HG02571 (cell line): ENCODE data around the gene MPHOSPH6.
"Not testable (repeated sequence)": the region's sequence is repeated elsewhere in the genome, so short reads cannot be mapped to it uniquely, and the experiment has no call there.

Source experiments
- ATAC-seq: cut with Tn5 transposase; IDR thresholded peaks from one replicate; pipeline ENCODE4 v1.9.1; 2021; ENCODE audit warnings: mild to moderate bottlenecking, moderate library complexity; ENCODE audit not compliant: unreplicated experiment

The MPHOSPH6 gene, protein sequence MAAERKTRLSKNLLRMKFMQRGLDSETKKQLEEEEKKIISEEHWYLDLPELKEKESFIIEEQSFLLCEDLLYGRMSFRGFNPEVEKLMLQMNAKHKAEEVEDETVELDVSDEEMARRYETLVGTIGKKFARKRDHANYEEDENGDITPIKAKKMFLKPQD

DNA sequence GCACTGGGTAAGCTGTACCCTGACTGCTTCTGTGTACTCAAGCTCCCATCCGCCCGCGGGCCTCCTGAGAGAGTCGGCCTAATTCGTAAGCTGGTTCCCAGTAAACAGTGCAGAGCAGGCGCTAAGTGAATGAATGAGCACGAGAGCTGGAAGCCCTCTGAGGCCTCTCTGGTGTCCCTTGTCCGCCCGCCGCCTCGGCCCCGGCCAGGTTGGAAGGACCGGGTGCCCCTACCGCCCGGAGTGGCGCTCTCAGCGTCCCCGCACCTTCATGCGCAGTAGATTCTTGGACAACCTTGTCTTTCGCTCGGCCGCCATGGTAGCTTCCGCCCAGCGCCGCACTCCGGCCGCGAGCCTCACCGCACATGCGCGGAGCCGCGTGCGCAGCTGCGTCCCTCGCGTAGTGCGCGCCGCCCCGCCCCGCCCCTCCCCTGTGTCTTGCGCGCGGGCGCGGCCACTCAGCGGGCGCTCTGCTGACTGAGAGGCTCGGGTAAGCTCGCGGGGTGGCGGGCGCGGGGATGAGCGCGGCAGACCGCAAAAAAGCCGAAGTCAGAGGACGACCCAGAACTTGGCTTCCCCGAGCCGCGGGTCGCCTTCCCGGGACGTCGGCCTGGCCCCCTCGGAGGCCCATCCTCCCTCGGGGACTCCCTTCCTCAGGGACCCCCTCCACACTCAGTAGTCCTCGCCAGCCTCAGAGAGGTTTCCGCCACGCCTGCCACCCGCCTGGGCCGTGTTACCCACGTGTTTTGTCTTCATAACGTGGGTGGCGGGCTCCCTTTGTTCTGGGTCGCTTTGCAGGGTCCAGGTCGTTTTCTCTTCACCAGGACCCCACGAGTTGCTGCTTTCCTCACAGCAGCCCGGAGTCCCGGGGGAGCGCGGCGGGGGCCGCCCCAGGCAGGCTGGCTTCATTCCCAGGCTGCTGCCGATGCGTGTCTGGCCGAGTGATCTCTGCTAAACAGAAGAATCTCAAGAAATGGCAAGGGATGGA, at the start of gene MPHOSPH6:
Gene MPHOSPH6, minus strand, starts transcription at position 364 of the 985 bp plus-strand sequence. Its CDS starts 49 bp downstream, at position 315.
- peak; percentile 94 for ATAC-seq

- no peak for ATAC-seq
These were observed 49.3 kb upstream of the MPHOSPH6 start for GRCh38 chr16:82219298-82219697.

DNA sequence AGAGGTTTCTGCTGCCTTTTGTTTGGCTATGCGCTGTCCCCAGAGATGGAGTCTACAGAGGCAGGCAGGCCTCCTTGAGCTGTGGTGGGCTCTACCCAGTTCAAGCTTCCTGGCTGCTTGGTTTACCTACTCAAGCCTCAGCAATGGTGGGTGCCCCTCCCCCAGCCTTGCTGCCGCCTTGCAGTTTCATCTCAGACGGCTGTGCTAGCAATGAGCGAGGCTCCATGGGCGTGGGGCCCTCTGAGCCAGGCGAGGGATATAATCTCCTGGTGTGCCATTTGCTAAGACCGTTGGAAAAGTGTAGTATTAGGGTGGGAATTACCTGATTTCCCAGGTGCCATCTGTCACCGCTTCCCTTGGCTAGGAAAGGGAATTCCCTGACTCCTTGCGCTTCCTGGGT, 39.3 kb upstream of the MPHOSPH6 start:
- ATAC-seq: not testable (repeated sequence)

DNA sequence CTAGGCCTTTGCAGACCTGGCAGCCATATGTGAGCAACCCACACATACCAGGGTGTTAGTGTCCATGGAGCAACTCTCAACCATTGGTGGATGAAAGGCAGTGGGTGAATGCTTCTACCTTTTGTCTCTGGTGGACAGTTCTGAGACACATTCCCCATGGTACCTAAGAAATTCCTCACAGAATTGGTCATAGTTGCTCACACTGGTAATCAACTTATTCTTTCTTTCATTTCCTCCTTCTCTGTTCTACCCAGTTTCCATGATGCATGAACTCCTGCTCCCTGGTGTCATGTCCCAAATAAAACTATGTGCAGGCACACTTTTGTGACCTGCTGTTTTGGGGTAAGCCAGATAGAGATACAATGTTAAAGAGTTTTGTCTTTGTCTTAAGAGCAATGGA, 33.2 kb upstream of the MPHOSPH6 start:
- no peak for ATAC-seq

- ATAC-seq: no peak
These were observed 31.9 kb upstream of the MPHOSPH6 start for GRCh38 chr16:82201926-82202325.

DNA sequence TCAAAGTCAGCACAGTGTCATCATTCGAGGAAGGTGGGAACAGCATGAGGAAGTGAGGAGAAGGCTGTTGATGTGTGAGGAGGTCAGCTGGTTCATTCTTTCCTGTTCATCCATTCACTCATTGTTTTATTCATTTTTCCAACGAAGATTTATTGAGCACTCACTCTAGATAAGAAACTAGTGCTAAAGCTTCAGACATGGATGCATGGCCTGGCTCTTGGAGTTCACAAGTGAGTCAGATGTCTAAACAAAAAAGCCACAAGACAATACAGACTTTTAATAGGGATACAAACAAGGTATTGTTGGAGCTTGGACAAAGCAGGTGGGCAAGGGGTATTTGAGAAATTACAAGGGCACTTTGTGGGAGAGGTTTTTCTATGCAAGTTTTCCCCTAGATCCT, 31.3 kb upstream of the MPHOSPH6 start:
- ATAC-seq: no peak

DNA sequence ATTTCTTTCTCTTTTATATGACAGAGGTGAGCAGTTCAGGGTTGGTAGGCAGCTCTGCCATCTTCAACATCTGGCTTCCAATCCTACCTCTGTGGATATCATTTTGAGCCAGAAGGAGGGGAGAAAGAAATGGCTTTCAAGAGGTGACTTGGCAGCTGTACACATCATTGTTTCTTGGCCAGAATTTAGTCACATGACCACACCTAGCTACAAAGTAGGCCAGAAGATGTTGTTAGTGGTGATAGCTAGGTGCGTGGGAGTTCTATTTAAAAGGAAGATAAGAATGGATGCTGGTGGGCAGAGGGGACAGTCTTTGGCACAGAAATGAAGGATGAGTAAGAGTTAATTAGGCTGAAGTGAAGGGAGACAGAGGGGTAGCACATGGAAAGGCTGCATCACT, 29.2 kb upstream of the MPHOSPH6 start:
- no peak for ATAC-seq

DNA sequence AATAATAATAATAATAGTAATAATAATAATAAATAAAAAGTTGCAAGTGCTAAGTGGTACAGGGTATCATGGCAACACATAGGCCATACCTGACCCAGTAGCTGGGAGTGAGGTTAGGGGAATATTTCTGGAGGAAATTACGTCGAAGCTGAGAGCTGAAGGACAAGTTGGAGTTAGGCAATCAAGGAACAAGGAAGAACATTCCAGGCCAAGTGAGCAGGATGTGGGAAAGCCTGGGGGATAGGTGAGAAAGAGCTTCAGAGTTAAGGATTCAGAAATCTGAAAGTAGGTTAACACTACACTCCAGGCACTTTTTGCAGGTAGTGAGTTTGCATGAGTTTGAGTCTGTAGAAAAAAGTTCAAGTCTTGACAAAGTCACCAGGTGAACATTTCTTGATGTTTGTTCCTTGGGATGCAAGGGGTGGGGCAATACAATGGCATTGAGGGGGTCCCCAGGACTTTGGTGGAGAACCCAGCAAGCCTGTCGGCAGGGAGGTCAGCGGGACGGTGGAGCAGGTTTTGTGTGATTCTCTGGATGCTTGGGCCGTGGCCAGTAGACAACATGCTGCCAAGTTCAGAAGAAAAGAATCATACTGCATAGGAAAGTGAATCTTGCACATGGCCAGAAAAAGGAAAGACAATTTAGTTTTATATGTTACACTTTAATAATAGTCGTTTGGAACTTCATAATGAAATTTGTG, 27.7 kb upstream of the MPHOSPH6 start:
- no peak for ATAC-seq

DNA sequence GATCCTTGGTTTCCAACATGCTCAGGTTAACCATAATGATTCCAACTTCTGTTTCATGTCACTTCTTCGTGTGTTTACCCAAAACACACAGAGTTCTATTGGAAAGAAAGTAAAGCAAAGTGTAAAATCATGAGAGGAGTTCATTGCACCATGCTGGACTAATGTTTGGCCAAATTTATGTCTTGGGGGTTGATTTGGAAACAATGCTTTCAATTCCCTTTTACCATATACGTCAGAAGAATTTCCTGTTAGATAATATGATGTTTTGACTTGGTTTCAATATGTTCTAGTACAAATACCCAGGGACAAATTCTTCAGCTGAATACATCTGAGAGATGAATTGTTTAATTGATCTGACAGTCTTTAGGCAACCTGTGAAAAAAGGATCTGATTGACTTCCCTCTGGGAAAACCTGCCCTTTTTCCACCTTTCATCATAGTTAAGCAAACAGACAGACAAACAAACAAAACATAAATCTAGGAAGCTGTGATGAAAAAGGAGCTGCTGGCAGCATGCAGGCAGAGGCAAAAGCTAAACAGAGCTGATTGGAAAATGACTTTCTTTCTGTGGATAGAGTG, 26.0 kb upstream of the MPHOSPH6 start:
- ATAC-seq: no peak

DNA sequence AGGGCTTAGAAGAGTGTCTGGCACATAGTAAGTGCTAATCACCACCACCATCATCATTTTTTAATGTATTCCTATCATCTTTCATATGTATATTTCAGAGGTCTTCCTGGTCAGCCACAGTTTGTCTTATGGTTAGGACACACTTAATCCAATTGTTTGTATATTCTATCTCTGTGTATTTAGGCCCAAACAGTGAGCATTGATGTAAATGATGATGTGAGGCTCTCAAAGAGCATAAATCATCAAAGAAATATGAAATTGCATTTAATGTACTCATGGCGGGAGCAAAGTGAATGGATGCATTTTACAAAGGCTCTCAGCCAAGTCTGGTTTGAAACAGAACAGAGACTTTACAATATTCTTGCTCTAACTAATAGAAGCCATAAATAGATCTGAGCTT, 24.1 kb upstream of the MPHOSPH6 start:
- ATAC-seq: no peak

GRCh38 chr16:82192665-82193064, 22.6 kb upstream of the MPHOSPH6 start:
- ATAC-seq: no peak

- no peak for ATAC-seq
These were observed 20.4 kb upstream of the MPHOSPH6 start for GRCh38 chr16:82190386-82190785.

- ATAC-seq: no peak
These were observed 17.8 kb upstream of the MPHOSPH6 start for GRCh38 chr16:82187829-82188228.

DNA sequence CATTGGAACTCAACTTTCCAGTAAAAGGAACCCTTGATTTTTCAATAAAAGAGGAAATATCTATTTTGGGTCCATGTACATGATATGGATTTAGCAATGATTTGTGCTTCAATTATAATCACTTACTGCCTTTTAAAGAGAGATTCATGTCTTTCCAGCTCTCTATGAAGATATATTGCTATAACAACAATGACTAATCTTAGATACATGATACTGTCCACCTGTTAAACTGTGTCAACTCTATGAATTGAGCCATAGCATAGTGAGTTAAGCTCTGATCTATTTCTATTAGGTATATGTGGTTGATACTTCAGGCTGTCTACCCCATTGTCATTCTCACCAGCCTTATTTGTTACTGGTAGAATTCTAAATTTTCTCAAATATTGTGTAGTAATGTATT, 15.0 kb upstream of the MPHOSPH6 start:
- ATAC-seq: no peak

DNA sequence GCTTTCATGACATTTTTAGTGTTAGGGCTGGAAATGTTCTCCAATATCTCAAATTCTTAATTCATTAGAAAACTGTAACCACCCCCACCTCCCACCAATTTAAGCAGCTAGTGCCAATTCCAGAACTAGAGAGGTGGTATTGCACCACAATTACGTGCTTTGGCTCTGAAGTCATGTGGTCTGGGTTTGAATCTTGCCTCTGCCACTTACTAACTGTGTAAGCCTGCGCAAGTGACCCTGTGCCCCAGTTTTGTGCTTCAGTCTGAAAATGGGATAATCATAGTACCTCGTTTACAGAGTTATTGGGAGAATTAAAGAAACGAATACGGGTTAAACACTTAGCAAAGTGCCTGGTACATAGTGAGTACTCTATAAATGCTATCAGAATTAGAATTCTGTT, 14.2 kb upstream of the MPHOSPH6 start:
- ATAC-seq: no peak

DNA sequence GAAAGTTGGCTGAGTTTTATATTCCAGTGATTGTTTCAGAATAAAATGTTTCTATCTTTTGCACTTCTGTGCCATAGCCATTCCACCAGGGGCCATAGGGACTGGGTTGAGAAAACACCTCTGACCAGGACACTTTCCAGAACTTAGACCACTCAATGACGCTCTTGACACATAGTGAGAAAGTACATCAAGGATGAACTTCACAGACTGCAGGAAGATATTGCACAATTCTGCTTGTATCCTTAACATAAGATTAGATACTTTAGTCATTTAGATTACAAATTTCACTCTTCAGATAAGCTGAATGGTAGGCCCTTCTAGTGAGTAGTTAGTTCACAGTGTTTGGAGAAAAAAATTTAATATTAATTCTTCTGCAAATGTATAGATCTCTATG, 13.0 kb upstream of the MPHOSPH6 start:
- ATAC-seq: no peak

DNA sequence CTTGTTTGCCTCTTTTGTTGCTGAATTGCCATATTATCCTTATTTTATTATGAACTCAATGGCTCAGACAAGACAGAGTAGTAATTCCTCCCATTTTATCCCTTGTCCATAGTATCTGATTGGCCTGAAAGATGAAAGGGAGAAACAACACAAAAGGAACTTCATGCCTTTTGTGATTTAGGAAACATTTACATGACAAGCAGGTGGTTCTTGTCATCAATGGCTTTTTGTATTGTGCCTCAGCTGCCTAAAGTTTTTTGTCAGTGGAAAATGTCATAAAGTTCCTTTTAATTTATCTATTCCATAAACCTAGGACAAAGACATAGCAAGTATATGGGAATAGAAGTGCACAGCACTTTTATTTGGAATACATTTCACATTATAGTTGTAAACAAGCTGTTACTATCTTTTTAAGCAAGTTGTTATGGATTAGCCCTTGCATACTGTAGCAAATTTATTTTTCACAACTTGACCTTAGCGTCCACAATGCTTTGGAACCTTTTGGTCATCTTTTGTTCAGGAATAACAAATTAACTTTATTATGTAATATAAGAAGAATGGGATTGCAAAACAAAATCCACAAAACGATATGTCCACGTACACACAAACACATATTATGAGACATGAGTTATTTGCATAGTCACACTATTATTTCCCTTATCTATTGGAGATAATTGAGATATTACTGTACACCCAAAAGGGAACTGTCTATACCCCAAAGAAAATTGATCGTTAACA, 12.4 kb upstream of the MPHOSPH6 start:
- no peak for ATAC-seq

- no peak for ATAC-seq
These were observed 11.6 kb upstream of the MPHOSPH6 start for GRCh38 chr16:82181461-82182185.

DNA sequence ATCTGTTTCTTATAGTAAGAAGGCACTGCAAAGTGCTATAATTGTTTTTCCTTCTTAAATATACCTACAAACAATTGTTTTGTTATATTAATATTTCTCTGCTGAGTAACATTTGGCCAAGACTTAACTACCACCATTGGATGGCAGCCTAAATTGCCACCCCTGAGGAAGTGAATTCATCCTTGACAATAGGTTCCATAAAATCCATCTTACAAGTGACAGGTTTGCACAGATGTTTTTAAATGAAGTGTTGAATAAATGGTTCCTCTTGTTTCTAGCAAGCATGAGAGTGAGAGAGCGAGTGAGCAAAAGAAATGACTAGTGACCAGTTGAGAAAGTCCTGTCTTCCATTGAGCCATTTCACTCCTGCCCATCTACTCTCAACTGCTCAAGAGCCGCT, 8.3 kb upstream of the MPHOSPH6 start:
- ATAC-seq: no peak

- no peak for ATAC-seq
These were observed 7.5 kb upstream of the MPHOSPH6 start for GRCh38 chr16:82177555-82177954.
